Measurements from ENCODE around the gene PPIL4. TPM values are rescaled to one million over a fixed set of nuclear protein-coding genes. Genes with fewer than 3 reads are reported as not detected.
"Not testable (repeated sequence)": the region's sequence is repeated elsewhere in the genome, so short reads cannot be mapped to it uniquely, and the experiment has no call there.

The PPIL4 gene
- total RNA-seq, 1 experiment from 2014 or later = 48.9 TPM

GRCh38 chr6:149529650-149530049, 16.2 kb downstream of the PPIL4 start:
- DNase-seq (ENCODE audit: low read depth) = no peak

DNA sequence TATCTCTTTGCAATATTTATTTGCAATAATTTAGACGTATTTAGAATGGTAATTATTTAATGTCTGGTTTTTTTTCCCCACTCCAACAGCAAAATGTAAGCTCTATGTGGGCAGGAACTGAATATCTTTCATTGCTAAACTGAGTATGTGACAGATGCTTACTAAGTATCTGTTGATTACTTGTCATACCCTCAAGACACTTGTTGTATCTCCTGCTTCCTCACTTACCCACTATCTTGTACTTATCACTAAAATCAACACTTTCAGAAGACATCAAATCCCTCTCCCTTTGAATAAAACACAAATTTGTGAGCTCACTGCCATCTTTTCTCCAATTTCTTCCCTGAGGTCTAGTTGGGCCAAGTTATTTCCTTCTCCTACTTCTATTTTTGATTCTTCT, 30.3 kb downstream of the PPIL4 start:
- no peak for DNase-seq (ENCODE audit: low read depth)

GRCh38 chr6:149513915-149514314, 31.9 kb downstream of the PPIL4 start:
- peak; percentile 26 for DNase-seq (ENCODE audit: low read depth)

DNA sequence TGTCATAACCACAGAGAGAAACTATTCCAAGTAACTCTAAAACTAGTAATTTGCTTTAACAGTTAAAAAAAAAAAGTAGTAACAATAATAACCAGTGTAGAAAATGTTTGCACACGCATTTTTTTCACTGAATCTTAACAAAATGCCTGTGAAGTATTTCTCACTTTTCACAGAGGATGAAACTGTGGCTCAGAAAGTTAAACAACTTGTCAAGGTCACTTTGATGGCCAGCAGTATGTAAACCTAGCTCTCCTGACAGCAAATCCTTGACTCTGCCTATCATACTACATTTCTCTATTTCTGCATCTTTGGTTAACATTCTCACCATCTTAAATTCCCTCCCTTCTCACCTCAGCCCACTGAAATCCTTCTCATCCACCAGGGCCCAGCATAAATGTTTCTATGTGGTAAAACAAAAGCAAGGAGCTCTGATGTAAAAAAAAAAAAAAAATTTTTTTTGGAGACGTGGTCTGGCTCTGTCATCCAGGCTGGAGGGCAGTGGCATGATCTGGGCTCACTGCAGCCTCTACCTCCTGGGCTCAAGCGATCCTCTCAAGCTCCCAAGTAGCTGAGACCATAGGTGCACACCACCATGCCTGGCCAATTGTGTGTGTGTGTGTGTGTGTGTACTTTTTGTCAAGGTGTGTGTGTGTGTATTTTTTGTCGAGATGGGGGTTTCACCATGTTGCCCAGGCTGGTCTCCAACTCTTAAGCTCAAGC, 34.9 kb downstream of the PPIL4 start:
- DNase-seq (ENCODE audit: low read depth) = no peak

GRCh38 chr6:149508485-149508884, 37.4 kb downstream of the PPIL4 start:
- no peak for DNase-seq (ENCODE audit: low read depth)

GRCh38 chr6:149503872-149504271, 42.0 kb downstream of the PPIL4 start:
- no peak for DNase-seq (ENCODE audit: low read depth)

- DNase-seq (ENCODE audit: low read depth) = no peak
These were observed 42.6 kb downstream of the PPIL4 start for GRCh38 chr6:149503276-149503675.

- DNase-seq (ENCODE audit: low read depth) = no peak
These were observed 44.1 kb downstream of the PPIL4 start for GRCh38 chr6:149501768-149502167.

DNA sequence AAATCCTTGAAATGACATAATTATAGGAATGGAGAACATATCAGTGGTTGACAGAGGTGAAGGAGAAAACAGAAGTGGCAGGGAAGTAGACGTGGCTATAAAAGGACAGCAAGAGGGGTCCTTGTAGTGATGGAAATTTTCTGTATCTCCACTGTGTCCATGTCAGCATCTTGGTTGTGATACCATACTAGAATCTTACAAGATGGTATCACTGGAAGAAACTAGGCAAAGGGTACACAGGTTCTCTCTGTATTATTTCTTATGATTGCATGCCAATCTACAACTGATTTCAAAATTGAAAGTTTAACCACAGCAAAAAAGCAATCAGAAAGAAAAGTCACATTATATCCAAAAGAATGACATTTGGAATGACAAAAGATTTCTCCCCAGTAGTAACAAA, 44.6 kb downstream of the PPIL4 start:
- DNase-seq (ENCODE audit: low read depth) = no peak

GRCh38 chr6:149500096-149500495, 45.7 kb downstream of the PPIL4 start:
- DNase-seq (ENCODE audit: low read depth) = no peak

DNA sequence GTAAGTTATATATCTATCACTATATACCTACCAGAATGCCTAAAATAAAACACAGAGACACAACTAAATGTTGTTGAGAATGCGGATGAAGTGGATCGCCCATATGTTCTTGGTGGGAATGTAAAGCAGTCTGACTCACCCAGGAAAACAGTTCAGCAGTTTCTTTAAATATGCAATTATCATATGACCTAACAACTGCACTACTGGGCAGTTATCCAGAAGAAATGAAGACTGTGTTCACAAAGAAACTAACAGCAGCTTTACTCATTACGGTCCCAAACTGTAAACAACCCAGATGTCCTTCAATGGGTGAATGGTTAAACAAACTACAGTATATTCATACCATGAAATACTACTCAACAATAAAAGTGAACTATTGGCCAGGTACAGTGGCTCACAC, 46.8 kb downstream of the PPIL4 start:
- DNase-seq (ENCODE audit: low read depth) = peak; percentile 81

DNA sequence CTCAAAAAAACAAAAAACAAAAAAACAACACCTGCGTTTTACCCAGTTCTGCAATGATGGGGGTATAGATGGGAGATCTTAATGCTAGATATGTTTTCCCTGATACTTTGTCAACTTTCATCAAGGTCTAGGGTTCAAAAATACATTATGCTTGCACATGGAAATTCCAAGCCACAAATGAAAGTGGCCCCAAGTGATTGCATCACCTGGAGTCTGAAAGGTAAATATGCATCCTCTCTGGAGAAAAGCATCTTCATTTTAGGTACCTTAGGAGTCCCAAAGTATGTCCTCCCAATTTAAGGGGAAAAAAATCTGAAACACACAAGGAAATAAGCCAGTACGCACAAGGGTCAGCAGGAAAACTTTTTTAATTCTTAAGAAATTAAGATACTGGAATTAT, 48.5 kb downstream of the PPIL4 start:
- no peak for DNase-seq (ENCODE audit: low read depth)

DNA sequence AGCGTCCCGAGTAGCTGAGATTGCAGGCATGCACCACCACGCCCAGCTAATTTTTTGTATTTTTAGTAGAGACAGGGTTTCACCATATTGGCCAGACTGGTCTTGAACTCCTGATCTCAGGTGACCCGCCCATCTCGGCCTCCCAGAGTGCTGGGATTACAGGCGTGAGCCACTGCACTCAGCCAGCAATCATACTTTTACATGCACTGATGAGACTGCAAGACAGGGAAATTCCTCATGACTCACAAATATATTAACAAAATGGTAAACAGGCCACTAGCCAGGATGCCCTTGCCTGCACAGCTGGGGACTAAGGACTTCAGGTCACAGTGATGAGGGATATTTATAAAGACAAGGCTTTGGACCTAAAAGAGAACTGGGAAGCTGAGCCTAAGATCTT, 49.2 kb downstream of the PPIL4 start:
- DNase-seq (ENCODE audit: low read depth) = peak; percentile 75

- not testable (repeated sequence) for DNase-seq (ENCODE audit: low read depth)
These were observed 50.4 kb downstream of the PPIL4 start for GRCh38 chr6:149495349-149496016.

GRCh38 chr6:149494810-149495209, 51.0 kb downstream of the PPIL4 start:
- DNase-seq (ENCODE audit: low read depth) = not testable (repeated sequence)

- DNase-seq (ENCODE audit: low read depth) = no peak
These were observed 52.0 kb downstream of the PPIL4 start for GRCh38 chr6:149493761-149494320.

- no peak for DNase-seq (ENCODE audit: low read depth)
These were observed 53.0 kb downstream of the PPIL4 start for GRCh38 chr6:149492798-149493343.

DNA sequence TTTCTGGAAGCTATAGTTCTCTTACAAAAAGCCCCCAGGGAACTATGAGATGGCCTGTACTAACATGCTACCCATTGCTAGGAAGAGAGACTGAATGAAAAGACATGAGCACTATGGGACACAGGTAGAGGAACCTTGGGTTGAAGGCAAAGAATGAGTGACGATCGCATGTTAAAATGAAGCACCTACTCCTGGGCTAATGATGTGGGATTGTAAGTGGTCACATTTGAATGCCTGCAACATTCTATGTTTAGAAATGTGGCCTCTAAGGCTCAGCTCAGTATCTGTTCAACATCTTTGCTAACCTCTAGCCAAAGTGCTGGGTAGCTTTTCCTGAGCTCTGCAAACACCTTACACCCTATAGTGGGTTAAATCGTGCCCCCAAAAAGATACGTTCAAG, 55.9 kb downstream of the PPIL4 start:
- no peak for DNase-seq (ENCODE audit: low read depth)

DNA sequence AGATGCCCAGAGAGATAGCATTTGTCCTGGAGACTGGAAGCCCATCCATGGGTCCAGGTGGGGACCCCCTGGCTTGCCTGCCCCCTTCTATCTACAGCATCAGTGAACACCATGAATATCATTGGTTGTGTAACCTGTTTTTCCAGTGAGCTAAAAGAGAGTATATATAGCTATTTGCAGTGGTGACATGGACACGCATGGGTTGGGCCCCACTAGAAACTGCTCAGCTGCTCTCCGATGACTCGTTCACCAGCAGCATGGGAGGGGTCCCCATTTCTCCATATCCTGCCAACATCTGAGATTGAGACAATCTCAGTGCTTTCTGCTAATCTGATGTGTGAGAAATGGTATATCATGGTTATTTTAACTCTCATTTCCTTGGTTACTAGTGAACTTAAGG, 57.0 kb downstream of the PPIL4 start:
- DNase-seq (ENCODE audit: low read depth) = no peak

GRCh38 chr6:149487316-149487715, 58.5 kb downstream of the PPIL4 start:
- DNase-seq (ENCODE audit: low read depth) = no peak

DNA sequence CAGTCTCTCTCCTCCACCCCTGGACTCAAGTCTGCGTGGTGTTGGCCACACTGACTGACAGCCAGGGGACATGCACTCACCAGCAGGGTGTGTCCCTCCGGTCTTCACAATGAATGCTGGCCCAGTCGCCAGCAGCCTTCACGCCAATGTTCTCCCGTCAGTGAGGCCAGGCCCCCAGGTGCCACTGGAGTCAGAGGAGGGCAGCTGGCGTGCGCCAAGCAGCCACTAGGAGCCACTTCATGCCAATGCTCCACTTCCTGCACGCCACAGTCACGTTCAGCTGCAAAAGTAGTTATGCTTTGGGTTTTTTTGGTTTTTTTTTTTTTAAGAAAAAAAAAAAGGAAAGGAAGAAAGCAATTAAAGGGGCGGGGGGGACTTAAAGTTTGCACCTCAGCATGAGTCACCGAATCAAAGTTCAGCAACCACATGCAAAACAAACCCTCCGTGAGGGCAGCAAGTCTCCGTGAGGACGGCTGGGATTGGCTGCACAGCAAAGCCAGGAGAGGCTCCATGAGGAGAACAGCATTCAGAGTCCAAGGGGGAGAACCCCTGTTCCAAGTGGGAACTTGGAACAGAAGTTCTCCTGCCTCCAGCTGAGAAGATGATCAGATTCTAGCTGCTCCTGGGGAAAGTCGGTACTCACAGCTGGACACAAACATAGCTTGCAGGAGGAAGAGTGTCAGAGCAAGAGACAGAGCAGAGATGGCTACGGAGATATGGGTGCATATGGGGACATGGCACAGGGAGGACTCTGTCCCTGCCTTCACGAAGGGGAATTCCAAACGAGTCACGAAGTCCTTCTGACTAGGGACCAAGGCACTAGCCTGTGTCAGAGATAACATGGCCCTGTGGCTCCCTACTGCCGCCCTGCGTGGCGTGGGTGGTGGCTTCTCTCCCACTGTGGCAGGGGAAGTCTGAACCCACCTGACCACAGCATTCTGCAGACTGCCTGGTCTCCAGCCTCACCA, 60.8 kb downstream of the PPIL4 start, which contains the start of gene ZC3H12D:
TSS of gene ZC3H12D (minus strand) at position 282 of the 968 bp plus-strand sequence. CDS start 10,471 bp downstream, outside the sequence.
- DNase-seq (ENCODE audit: low read depth) = peak; percentile 93
